HEK293 (cell line): Measurements from ENCODE around the gene MBP.

Source experiments
- CTCF ChIA-PET: fragments of 350-600 bp; formaldehyde crosslinking; extraction: SDS; loops from one replicate; lab custom pipeline; 2021; ENCODE audit warnings: antibody characterized with exemption; lab: Yijun Ruan, JAX
- POLR2A ChIA-PET: fragments of 300-600 bp; formaldehyde crosslinking; extraction: SDS; loops from one replicate; lab custom pipeline; 2020; ENCODE audit warnings: antibody characterized with exemption, inconsistent platforms; lab: Yijun Ruan, JAX
- H3K27ac ChIP-seq: fragments of 200-500 bp; sonication (Bioruptor generic); 2 replicates; pipeline ENCODE4 v1.5.1; 2014; ENCODE audit warnings: low read depth, low read length, control low read depth, inconsistent platforms; ENCODE audit errors: extremely low read depth
- H3K36me3 ChIP-seq, 2 experiments: fragments of 200-500 bp in 1 of 2; sonication (Bioruptor generic) in 1 of 2; 1 replicate in 1 of 2; 2 replicates in 1 of 2; pipeline ENCODE4 v1.5.1; 2014 to 2017; ENCODE audit warnings: inconsistent platforms in 2 of 2, low read length in 2 of 2; ENCODE audit not compliant: control insufficient read depth in 2 of 2, insufficient read depth in 1 of 2
- H3K4me1 ChIP-seq: fragments of 200-500 bp; sonication (Bioruptor generic); 2 replicates; pipeline ENCODE4 v1.5.1; 2014; ENCODE audit warnings: mild to moderate bottlenecking, low read length, inconsistent platforms; ENCODE audit not compliant: control insufficient read depth, insufficient read depth
- H3K4me3 ChIP-seq: 2 replicates; pipeline ENCODE4 v1.5.1; 2011; ENCODE audit warnings: low read depth, mild to moderate bottlenecking, control low read depth, low read length, moderate library complexity
- H3K9me3 ChIP-seq: fragments of 200-500 bp; sonication (Bioruptor generic); 2 replicates; pipeline ENCODE4 v1.5.1; 2014; ENCODE audit warnings: low read depth, low read length, inconsistent platforms; ENCODE audit not compliant: control insufficient read depth, insufficient read depth
- BCL6B ChIP-seq: fragments of 450-650 bp; formaldehyde crosslinking; IDR thresholded peaks from 2 replicates; pipeline ENCODE4 v1.5.1; 2017; ENCODE audit warnings: missing biosample characterization, missing genetic modification characterization
- GLIS1 ChIP-seq: fragments of 450-650 bp; formaldehyde crosslinking; IDR thresholded peaks from 2 replicates; pipeline ENCODE4 v1.5.1; 2016; ENCODE audit warnings: missing biosample characterization, missing genetic modification characterization
- KLF17 ChIP-seq: fragments of 450-650 bp; formaldehyde crosslinking; IDR thresholded peaks from 2 replicates; pipeline ENCODE4 v1.5.1; 2016; ENCODE audit warnings: missing biosample characterization, missing genetic modification characterization
- PRDM2 ChIP-seq: fragments of 450-650 bp; formaldehyde crosslinking; IDR thresholded peaks from 2 replicates; pipeline ENCODE4 v1.5.1; 2016; ENCODE audit warnings: missing biosample characterization, missing genetic modification characterization, borderline replicate concordance
- SALL2 ChIP-seq: fragments of 450-650 bp; formaldehyde crosslinking; IDR thresholded peaks from 2 replicates; pipeline ENCODE4 v1.5.0; 2017; ENCODE audit warnings: missing biosample characterization, mild to moderate bottlenecking, missing genetic modification characterization, borderline replicate concordance
- SP3 ChIP-seq: fragments of 450-650 bp; formaldehyde crosslinking; IDR thresholded peaks from 2 replicates; pipeline ENCODE4 v1.5.1; 2016; ENCODE audit warnings: missing biosample characterization, missing genetic modification characterization
- YY1 ChIP-seq: fragments of 450-650 bp; formaldehyde crosslinking; IDR thresholded peaks from 2 replicates; pipeline ENCODE4 v1.5.1; 2018; ENCODE audit warnings: missing biosample characterization, missing genetic modification characterization
- ZBTB17 ChIP-seq: fragments of 450-650 bp; formaldehyde crosslinking; IDR thresholded peaks from 2 replicates; pipeline ENCODE4 v1.5.1; 2016; ENCODE audit warnings: missing biosample characterization, missing genetic modification characterization
- ZBTB44 ChIP-seq: fragments of 450-650 bp; IDR thresholded peaks from 2 replicates; pipeline ENCODE4 v1.5.1; 2018; ENCODE audit warnings: missing biosample characterization, mild to moderate bottlenecking, missing genetic modification characterization
- ZNF121 ChIP-seq: fragments of 450-650 bp; formaldehyde crosslinking; IDR thresholded peaks from 2 replicates; pipeline ENCODE4 v1.5.1; 2016; ENCODE audit warnings: missing biosample characterization, missing genetic modification characterization
- ZNF155 ChIP-seq: fragments of 450-650 bp; formaldehyde crosslinking; IDR thresholded peaks from 2 replicates; pipeline ENCODE4 v1.5.1; 2016; ENCODE audit warnings: missing biosample characterization, missing genetic modification characterization
- ZNF2 ChIP-seq: fragments of 450-650 bp; formaldehyde crosslinking; IDR thresholded peaks from 2 replicates; pipeline ENCODE4 v1.5.1; 2016; ENCODE audit warnings: missing biosample characterization, missing genetic modification characterization
- ZNF214 ChIP-seq: fragments of 450-650 bp; formaldehyde crosslinking; IDR thresholded peaks from 2 replicates; pipeline ENCODE4 v1.5.1; 2017; ENCODE audit warnings: missing biosample characterization, mild to moderate bottlenecking, missing genetic modification characterization, borderline replicate concordance
- ZNF362 ChIP-seq: fragments of 450-650 bp; formaldehyde crosslinking; IDR thresholded peaks from 2 replicates; pipeline ENCODE4 v1.5.1; 2016; ENCODE audit warnings: missing biosample characterization, missing genetic modification characterization
- ZNF423 ChIP-seq: fragments of 450-650 bp; formaldehyde crosslinking; IDR thresholded peaks from 2 replicates; pipeline ENCODE4 v1.5.1; 2016; ENCODE audit warnings: missing biosample characterization, missing genetic modification characterization
- ZNF521 ChIP-seq: fragments of 450-650 bp; formaldehyde crosslinking; IDR thresholded peaks from 2 replicates; pipeline ENCODE4 v1.5.1; 2017; ENCODE audit warnings: missing biosample characterization, mild to moderate bottlenecking, missing genetic modification characterization
- ZNF692 ChIP-seq: fragments of 450-650 bp; formaldehyde crosslinking; IDR thresholded peaks from 2 replicates; pipeline ENCODE4 v1.5.1; 2016; ENCODE audit warnings: missing biosample characterization, missing genetic modification characterization
- ZNF76 ChIP-seq: fragments of 450-650 bp; formaldehyde crosslinking; IDR thresholded peaks from 2 replicates; pipeline ENCODE4; 2016; ENCODE audit warnings: low read depth, missing biosample characterization, missing genetic modification characterization, borderline replicate concordance
- ZNF768 ChIP-seq: fragments of 450-650 bp; formaldehyde crosslinking; IDR thresholded peaks from 2 replicates; pipeline ENCODE4 v1.5.1; 2018; ENCODE audit warnings: missing biosample characterization, mild to moderate bottlenecking, missing genetic modification characterization

MBP gene

GRCh38 chr18:77123320-77124231, 9.0 kb downstream of the MBP start:
- TF ChIP-seq ZNF692 (tag by site-specific recombination) (no peak), ZBTB44 (no peak), ZNF768 (tag by site-specific recombination) (no peak), BCL6B (no peak), KLF17 (tag by site-specific recombination) (no peak), ZNF423 (no peak), ZNF155 (no peak), GLIS1 (tag by site-specific recombination) (no peak), ZNF362 (tag by site-specific recombination) (no peak), SP3 (tag by site-specific recombination) (no peak), ZNF521 (tag by site-specific recombination) (no peak), ZNF214 (tag by site-specific recombination) (no peak)
- H3K27ac ChIP-seq = no peak overlapping the region
- CTCF ChIA-PET = interaction anchor here (0.6 to 1.5 kb wide), 4 partner anchors 16 to 201 kb away, joined by 3 to 4 read pairs (median 3); no protein-coding TSS in a partner anchor
- peaks cover 8% of the 10 kb centered on the region for H3K4me1 ChIP-seq
- H3K36me3 ChIP-seq = no peaks in the 10 kb centered on the region; a peak in 1 of 3 replicates
- no peaks in the 10 kb centered on the region for H3K9me3 ChIP-seq
- POLR2A ChIA-PET = interaction anchor here (0.7 to 1.0 kb wide), 2 partner anchors 8 to 9 kb away, joined by 3 read pairs; no protein-coding TSS in a partner anchor
- H3K4me3 ChIP-seq = no peak overlapping the region

- 0 out of 2 replicates have a peak, but pooled peaks cover 2% of the 10 kb centered on the region for H3K4me1 ChIP-seq
- H3K9me3 ChIP-seq = no peaks in the 10 kb centered on the region
- POLR2A ChIA-PET = no interaction called here
- CTCF ChIA-PET = interaction anchor here (0.7 kb wide), 1 partner anchor 110 kb away, joined by 3 read pairs; no protein-coding TSS in a partner anchor
- TF ChIP-seq ZNF2 (tag by site-specific recombination) (no peak), ZNF76 (tag by site-specific recombination) (no peak), SALL2 (tag by site-specific recombination) (no peak), ZNF121 (tag by site-specific recombination) (no peak), ZBTB17 (tag by site-specific recombination) (no peak), PRDM2 (tag by site-specific recombination) (no peak), YY1 (tag by site-specific recombination) (no peak)
- no peaks in the 10 kb centered on the region; a peak in 1 of 3 replicates for H3K36me3 ChIP-seq
- H3K4me3 ChIP-seq = no peak overlapping the region
- H3K27ac ChIP-seq = no peak overlapping the region
Observed at GRCh38 chr18:77121523-77121922, 11.1 kb downstream of the MBP start.
